SK-N-SH (cell line): ENCODE measurements around the gene ASXL3. TPM values are rescaled to one million over a fixed set of nuclear protein-coding genes. Genes with fewer than 3 reads are reported as not detected.

ENCODE experiments used
- CTCF ChIA-PET: fragments of 300-600, 350-600 bp; formaldehyde crosslinking; extraction: SDS; loops from one replicate; lab custom pipeline; 2021; lab: Yijun Ruan, JAX
- POLR2A ChIA-PET: fragments of 350-600 bp; sonication (Branson Sonifier 250); formaldehyde crosslinking; extraction: SDS; loops from one replicate; lab custom pipeline; 2020; ENCODE audit warnings: antibody characterized with exemption, inconsistent platforms; lab: Yijun Ruan, JAX
- DNase-seq: peaks from one replicate; pipeline ENCODE4 v3.0.0; 2012
- H2AFZ ChIP-seq: fragments of 200-600 bp; sonication (generic); 2 replicates; pipeline ENCODE4 v1.8.1; 2016; ENCODE audit warnings: antibody characterized with exemption, mild to moderate bottlenecking, low read depth
- H3F3A ChIP-seq: fragments of 200-600 bp; sonication (generic); replicated peaks from 2 replicates; pipeline ENCODE3; 2016; ENCODE audit warnings: antibody characterized with exemption, mild to moderate bottlenecking; ENCODE audit not compliant: insufficient read depth
- H3K27ac ChIP-seq, 2 experiments: fragments of 200-500 bp in 1 of 2; fragments of 200-600 bp in 1 of 2; sonication (Bioruptor generic) in 1 of 2; sonication (generic), shearing (Covaris generic) in 1 of 2; 2 replicates each; pipeline versions ENCODE4 v1.5.1 to v1.6.1; 2014 to 2016; ENCODE audit warnings: low read depth in 2 of 2, inconsistent platforms in 1 of 2, low read length in 1 of 2, mild to moderate bottlenecking in 1 of 2, mixed read lengths in 1 of 2
- H3K27me3 ChIP-seq: fragments of 200-600 bp; sonication (generic), shearing (Covaris generic); 2 replicates; pipeline ENCODE4 v1.6.1; 2016; ENCODE audit warnings: mixed run types; ENCODE audit not compliant: insufficient read depth
- H3K36me3 ChIP-seq, 2 experiments: fragments of 200-500 bp in 1 of 2; fragments of 200-600 bp in 1 of 2; sonication (Bioruptor generic) in 1 of 2; sonication (generic) in 1 of 2; replicated peaks in 1 of 2; 2 replicates each; pipeline versions ENCODE3 to v1.5.1; 2014 to 2016; ENCODE audit warnings: low read length in 1 of 2, mild to moderate bottlenecking in 1 of 2; ENCODE audit not compliant: insufficient read depth in 2 of 2, control insufficient read depth in 1 of 2
- H3K4me1 ChIP-seq, 2 experiments: fragments of 200-500 bp in 1 of 2; fragments of 200-600 bp in 1 of 2; sonication (Bioruptor generic) in 1 of 2; sonication (generic), shearing (Covaris generic) in 1 of 2; 2 replicates each; pipeline versions ENCODE4 v1.5.1 to v1.6.1; 2014 to 2016; ENCODE audit warnings: low read depth in 1 of 2, low read length in 1 of 2, mixed run types in 1 of 2; ENCODE audit not compliant: insufficient read depth in 2 of 2, control insufficient read depth in 1 of 2
- H3K4me2 ChIP-seq: fragments of 200-600 bp; sonication (generic), shearing (Covaris generic); 2 replicates; pipeline ENCODE4 v1.6.1; 2017; ENCODE audit warnings: mixed run types
- H3K4me3 ChIP-seq, 2 experiments: fragments of 200-500 bp in 1 of 2; fragments of 200-600 bp in 1 of 2; sonication (Bioruptor generic) in 1 of 2; sonication (generic), shearing (Covaris generic) in 1 of 2; 2 replicates each; pipeline versions ENCODE4 v1.5.1 to v1.8.1; 2014 to 2016; ENCODE audit warnings: low read depth in 2 of 2, inconsistent platforms in 1 of 2, low read length in 1 of 2, mild to moderate bottlenecking in 1 of 2, mixed read lengths in 1 of 2, moderate library complexity in 1 of 2
- H3K79me2 ChIP-seq: fragments of 200-600 bp; sonication (generic); 2 replicates; pipeline ENCODE4 v1.8.1; 2017; ENCODE audit warnings: mild to moderate bottlenecking; ENCODE audit not compliant: insufficient read depth
- H3K9ac ChIP-seq: fragments of 200-600 bp; sonication (generic); 2 replicates; pipeline ENCODE4 v1.6.1; 2017; ENCODE audit warnings: mixed run types
- H3K9me2 ChIP-seq: fragments of 200-600 bp; sonication (generic); 2 replicates; pipeline ENCODE4 v1.6.1; 2017; ENCODE audit warnings: mixed run types
- H3K9me3 ChIP-seq: fragments of 200-600 bp; sonication (generic); 2 replicates; pipeline ENCODE4 v1.6.1; 2017; ENCODE audit warnings: mixed run types, mild to moderate bottlenecking, moderate library complexity
- H4K20me1 ChIP-seq: fragments of 200-600 bp; sonication (generic); 2 replicates; pipeline ENCODE4 v1.6.1; 2017; ENCODE audit warnings: mild to moderate bottlenecking, mixed run types; ENCODE audit not compliant: insufficient read depth
- CHD2 ChIP-seq: fragments of 150-350 bp; IDR thresholded peaks from 2 replicates; pipeline ENCODE4 v1.6.1; 2018; ENCODE audit warnings: low read length; ENCODE audit not compliant: partially characterized antibody
- CTCF ChIP-seq: fragments of 200-600 bp; sonication (generic); IDR thresholded peaks from 2 replicates; pipeline ENCODE4 v1.6.1; 2017; ENCODE audit warnings: antibody characterized with exemption, mild to moderate bottlenecking, moderate library complexity
- EP300 ChIP-seq, 2 experiments: IDR thresholded peaks; 2 replicates each; pipeline versions ENCODE4 v1.4.0 to v1.6.1; 2012; ENCODE audit warnings: borderline replicate concordance in 1 of 2, low read depth in 1 of 2, low read length in 1 of 2
- FOSL2 ChIP-seq: IDR thresholded peaks from 2 replicates; pipeline ENCODE4 v1.4.0; 2012; ENCODE audit warnings: low read depth, mild to moderate bottlenecking, moderate library complexity, borderline replicate concordance
- GATA2 ChIP-seq: sonication (generic); formaldehyde crosslinking; IDR thresholded peaks from 2 replicates; pipeline ENCODE4 v1.5.0; 2020; ENCODE audit warnings: mild to moderate bottlenecking, missing genetic modification reagents
- JUND ChIP-seq: IDR thresholded peaks from 2 replicates; pipeline ENCODE4 v1.4.0; 2012
- MXI1 ChIP-seq: IDR thresholded peaks from 2 replicates; pipeline ENCODE4 v1.6.1; 2012; ENCODE audit warnings: mild to moderate bottlenecking, low read depth, low read length, improper control_type of control experiment
- NFIC ChIP-seq: IDR thresholded peaks from 2 replicates; pipeline ENCODE4 v1.4.0; 2012; ENCODE audit warnings: borderline replicate concordance
- RAD21 ChIP-seq: IDR thresholded peaks from 2 replicates; pipeline ENCODE4 v1.6.1; 2012; ENCODE audit warnings: mild to moderate bottlenecking, low read length
- TAF1 ChIP-seq: IDR thresholded peaks from 2 replicates; pipeline ENCODE4 v1.6.1; 2012; ENCODE audit warnings: low read depth, mild to moderate bottlenecking, low read length, moderate library complexity, borderline replicate concordance
- TEAD4 ChIP-seq: IDR thresholded peaks from 2 replicates; pipeline ENCODE4 v1.4.0; 2012; ENCODE audit warnings: mild to moderate bottlenecking, borderline replicate concordance; ENCODE audit not compliant: insufficient read depth
- YY1 ChIP-seq: IDR thresholded peaks from 2 replicates; pipeline ENCODE4 v1.4.0; 2012; ENCODE audit warnings: low read depth, mild to moderate bottlenecking
- WGBS: methylation state at CpG from one replicate; pipeline ENCODE4 v1.1.6; 2017; ENCODE audit warnings: low lambda C conversion rate; 5-methylcytosine and 5-hydroxymethylcytosine counted together
- polyA plus RNA-seq, 3 experiments: library from polyadenylated mRNA; depleted of rRNA; stranded (reverse); fragments of >200 nt; gene quantifications; 2 replicates each; pipeline ENCODE4 v1.2.3, GENCODE V29; 2012

ASXL3 gene
- polyA plus RNA-seq, 1 of the 3 experiments (the other 2 are of a cell fraction): not detected

- no peak for TF ChIP-seq TAF1
- TF ChIP-seq CHD2: no peak
- TF ChIP-seq RAD21: no peak
- no peak for TF ChIP-seq YY1
- no peak for TF ChIP-seq GATA2
These were observed 38.5 kb downstream of the ASXL3 start (continued) for GRCh38 chr18:33616556-33616955.

- Histone ChIP-seq H3K4me2 (no peak overlapping the region), H3K27me3 (no peaks in the 10 kb centered on the region), H3K79me2 (no peaks in the 10 kb centered on the region), H3K9me3 (no peaks in the 10 kb centered on the region), H3K9me2 (no peaks in the 10 kb centered on the region), H3K4me3 (no peak overlapping the region), H4K20me1 (no peaks in the 10 kb centered on the region), H3K36me3 (no peaks in the 10 kb centered on the region), H3K9ac (no peak overlapping the region), H2AFZ (no peak overlapping the region), H3K4me1 (no peaks in the 10 kb centered on the region; a peak in 1 of 4 replicates), H3F3A (no peaks in the 10 kb centered on the region), H3K27ac (no peak overlapping the region)
- TF ChIP-seq NFIC (no peak), MXI1 (no peak), GATA2 (no peak), EP300 (IDR thresholded peaks at IDR 0.05; ENCODE audit: borderline replicate concordance in 1 of 2, low read depth in 1 of 2, low read length in 1 of 2) (no peak)
- 20% methylated on average over 3 of the region's 3 CpGs for WGBS
- ChIA-PET POLR2A (no interaction called here), CTCF (no interaction called here)
- no peak for DNase-seq
These were observed 49.1 kb downstream of the ASXL3 start for GRCh38 chr18:33627114-33627513.

- Histone ChIP-seq H3K79me2 (no peaks in the 10 kb centered on the region), H3K27me3 (no peaks in the 10 kb centered on the region), H2AFZ (no peak overlapping the region), H3F3A (no peaks in the 10 kb centered on the region), H3K4me1 (no peaks in the 10 kb centered on the region; a peak in 1 of 4 replicates), H3K4me2 (no peak overlapping the region), H3K4me3 (no peak overlapping the region), H3K27ac (no peak overlapping the region), H3K36me3 (no peaks in the 10 kb centered on the region), H4K20me1 (no peaks in the 10 kb centered on the region), H3K9ac (no peak overlapping the region), H3K9me3 (no peaks in the 10 kb centered on the region), H3K9me2 (no peaks in the 10 kb centered on the region)
- WGBS: 22% methylated on average over 1 of the region's 1 CpG
- DNase-seq: no peak
- ChIA-PET CTCF (no interaction called here), POLR2A (no interaction called here)
- TF ChIP-seq TEAD4: no peak
- TF ChIP-seq CTCF: no peak
- no peak for TF ChIP-seq JUND
- no peak for TF ChIP-seq FOSL2
These were observed 52.5 kb downstream of the ASXL3 start for GRCh38 chr18:33630476-33630875.
